ENCODE data around the gene COPZ2.
"Not testable (repeated sequence)": the region's sequence is repeated elsewhere in the genome, so short reads cannot be mapped to it uniquely, and the experiment has no call there.

COPZ2 gene

DNA sequence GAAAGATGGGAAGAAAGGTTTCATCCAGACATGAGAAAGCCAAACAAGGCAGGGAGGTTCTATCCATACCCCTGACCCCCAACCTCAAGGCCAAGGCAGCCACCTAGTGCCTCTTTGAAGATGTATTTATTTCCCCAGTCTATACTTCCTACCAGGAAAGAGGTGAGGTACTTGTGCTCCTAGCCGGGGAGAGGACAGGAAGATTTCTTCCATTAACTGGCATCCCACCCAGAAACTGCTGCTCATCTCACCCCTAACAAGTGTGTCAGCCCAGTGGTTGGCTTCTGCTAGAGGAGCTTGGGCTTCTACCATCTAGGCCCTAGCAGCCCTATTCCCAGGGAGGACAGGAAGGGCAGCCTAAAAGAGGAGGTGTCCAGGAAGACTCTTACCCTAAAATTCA is 8.9 kb downstream of the COPZ2 start:
- DNase-seq (ENCODE audit: low read depth): no peak

DNA sequence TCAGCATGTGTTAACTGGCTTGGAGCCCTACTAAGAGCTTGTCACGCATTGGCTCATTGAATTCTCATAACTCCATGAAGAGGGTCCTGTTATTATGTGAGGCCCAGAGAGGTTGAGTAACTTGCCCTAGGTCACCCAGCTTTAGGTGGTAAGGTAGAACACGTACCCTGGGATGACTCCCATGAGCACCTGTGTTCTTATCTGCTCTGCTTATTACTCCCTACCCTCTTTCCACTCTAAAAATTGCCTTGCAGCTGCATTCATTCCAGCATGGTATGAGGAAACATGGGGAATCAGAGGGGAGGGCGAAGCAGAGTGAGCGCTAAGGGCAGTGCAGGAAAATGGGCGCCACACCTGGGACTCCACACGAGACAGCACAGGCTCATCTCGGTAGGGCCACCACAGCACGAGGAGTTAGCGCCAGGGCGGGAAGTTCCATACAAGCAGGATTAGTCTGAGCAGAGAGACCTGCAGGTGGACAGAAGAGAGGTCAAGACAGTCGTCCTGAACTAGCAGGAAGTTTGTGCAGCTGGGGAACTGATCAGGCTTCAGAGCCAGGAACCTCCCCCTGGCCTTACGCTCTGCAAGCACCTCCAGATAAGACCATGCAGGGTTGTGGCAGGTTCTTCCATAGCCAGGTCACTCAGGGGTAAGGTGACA is 10.1 kb downstream of the COPZ2 start:
- DNase-seq (ENCODE audit: low read depth): no peak

DNA sequence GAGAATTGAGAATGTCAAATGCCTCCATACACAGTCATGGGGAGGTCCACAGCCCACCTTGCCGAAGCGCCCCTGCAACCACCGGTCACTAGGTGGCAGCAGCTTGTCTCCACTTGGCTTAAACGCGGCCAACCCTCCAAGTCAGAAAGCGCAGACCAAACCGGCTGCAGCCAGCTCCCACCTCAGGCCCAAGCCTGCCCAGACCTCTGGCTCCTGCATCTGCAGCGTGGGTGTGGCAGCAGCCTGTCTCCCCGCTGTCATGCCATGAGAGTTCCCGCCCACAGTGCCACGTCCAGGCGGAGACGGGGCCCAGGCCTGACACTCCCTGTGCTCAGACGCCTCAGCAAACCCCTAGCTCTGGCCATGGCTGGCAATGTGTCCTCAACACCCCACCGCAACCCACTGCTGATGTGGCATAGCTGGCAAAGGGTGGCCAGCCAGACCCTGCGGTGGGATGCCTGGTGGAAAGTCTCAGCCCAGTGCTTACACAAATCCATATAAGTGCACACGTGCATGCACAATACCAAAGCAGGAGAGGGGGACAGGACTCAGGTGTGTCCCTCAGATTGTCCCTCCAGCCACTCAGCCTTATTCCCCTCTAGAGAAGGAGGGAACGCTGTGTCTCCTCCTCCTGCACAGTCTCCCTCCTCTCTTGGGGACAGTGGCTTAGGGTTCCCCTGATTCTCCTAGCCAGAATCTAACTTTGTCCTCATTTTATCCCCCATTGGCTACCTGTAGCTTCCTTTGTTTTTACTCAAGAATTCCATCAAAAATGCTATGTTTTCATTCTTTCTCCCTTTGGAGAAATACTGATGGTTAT is 10.9 kb downstream of the COPZ2 start:
- peak; percentile 50 for DNase-seq (ENCODE audit: low read depth)

DNA sequence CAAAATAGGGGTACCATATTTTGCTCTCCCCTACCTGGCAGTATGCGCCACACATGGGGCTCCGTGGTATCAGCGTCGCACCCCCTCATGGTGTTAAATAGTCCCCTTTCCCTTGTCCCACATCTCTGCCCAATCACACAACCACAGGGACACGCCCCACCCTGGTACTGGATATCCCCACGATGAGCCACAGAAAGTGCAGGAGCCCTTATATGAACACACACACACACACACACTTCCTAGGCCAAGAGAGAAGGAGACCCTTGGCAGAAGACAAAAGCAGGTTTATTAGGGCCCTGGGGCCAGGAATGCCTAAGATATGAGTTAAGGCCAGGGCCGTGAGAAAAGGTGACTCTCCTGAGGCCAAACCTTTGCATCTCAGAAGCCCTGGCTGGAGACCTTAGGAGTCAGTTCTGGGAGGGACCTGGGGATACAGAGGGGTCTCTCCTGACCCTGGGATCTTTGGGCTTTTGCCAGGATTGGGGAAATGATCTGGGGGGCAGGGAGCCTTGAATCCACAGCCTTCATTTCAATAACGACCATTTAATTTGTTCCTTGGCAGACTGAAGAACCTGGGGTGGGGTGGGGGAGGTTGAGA is 11.6 kb downstream of the COPZ2 start:
- DNase-seq (ENCODE audit: low read depth): no peak

DNA sequence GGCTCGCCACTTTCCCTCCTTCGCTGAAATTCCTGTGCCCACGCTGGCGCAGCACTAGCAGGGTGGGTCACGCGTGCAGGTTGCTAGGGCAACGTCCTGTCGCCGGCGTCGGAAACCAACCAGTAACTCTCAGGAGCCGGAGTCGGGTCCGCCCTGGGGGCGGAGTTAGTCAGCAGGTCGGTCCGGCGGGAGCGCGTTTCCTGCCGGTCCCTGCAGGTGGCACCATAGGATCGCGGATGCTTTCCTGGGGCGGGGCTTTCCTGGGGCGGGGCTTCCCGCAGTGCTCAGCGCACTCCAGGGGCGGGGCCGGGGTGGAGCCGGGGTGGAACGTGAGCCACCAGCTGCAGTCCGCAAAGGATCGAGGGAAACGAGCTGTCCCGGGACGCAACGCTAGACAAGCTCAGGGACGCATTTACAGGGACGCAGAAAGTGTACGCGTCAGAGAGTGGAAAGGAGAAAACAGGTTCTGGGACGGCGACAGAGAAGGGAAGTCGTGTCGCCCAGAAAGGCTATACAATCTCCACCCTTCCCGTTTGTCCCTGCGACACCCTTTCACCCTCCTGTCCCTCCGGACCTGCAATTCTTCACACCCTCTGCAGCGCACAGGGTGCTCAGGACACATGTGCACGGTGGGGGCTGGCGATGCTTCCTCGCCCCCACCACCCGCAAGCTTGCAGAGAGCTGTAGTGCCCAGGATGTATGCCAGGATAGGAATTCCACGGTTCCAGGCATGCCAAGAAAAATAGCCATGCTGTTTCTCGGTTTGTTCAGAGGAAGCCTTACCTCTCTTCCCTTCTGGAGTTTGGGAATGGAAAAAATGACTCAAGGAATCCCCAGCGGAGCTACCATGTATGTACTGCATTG is 12.3 kb downstream of the COPZ2 start:
- peak; percentile 97 for DNase-seq (ENCODE audit: low read depth)

DNA sequence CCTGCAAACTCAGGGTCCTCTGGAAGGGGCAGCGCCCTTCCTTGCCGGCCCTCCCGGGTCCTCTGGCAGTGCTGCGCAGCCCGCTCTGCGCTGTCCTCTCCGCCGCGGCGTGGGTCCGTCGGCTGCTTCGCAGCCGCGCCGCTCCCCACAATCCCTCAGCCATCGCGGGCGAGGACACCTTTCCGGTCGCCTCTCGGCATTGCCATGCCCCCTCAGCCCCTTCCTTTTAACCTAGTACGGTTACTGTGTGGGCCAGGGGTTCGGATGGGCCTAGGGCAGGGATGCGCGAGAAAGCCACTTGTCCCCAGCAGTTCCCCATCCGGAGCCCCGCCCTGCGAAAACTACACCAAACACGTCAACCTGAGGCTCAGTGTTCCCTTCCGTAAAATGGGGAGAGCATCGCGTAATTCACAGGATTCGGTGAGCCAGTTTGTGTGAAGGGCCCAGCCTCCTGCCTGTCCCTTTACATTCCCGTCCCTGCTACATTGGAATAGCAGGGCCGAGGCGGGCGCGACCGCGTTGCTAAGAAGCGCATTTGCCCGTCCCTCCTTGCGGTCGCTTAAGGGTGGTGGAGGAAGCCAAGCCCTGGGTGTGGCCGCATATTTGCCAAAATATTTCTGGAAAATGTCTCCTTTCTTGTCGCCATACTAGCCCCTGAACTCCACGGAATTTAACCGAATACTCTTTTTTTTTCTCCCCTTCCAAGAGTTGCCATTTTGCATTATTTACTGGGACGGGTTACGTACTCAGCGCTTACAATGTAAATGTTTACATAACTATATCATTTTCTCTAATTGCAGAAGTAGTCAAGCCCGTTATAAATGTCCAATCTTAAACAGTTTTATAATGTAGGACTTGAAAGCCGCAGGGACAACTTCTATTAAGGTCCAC is 13.2 kb downstream of the COPZ2 start:
- DNase-seq (ENCODE audit: low read depth): no peak

DNA sequence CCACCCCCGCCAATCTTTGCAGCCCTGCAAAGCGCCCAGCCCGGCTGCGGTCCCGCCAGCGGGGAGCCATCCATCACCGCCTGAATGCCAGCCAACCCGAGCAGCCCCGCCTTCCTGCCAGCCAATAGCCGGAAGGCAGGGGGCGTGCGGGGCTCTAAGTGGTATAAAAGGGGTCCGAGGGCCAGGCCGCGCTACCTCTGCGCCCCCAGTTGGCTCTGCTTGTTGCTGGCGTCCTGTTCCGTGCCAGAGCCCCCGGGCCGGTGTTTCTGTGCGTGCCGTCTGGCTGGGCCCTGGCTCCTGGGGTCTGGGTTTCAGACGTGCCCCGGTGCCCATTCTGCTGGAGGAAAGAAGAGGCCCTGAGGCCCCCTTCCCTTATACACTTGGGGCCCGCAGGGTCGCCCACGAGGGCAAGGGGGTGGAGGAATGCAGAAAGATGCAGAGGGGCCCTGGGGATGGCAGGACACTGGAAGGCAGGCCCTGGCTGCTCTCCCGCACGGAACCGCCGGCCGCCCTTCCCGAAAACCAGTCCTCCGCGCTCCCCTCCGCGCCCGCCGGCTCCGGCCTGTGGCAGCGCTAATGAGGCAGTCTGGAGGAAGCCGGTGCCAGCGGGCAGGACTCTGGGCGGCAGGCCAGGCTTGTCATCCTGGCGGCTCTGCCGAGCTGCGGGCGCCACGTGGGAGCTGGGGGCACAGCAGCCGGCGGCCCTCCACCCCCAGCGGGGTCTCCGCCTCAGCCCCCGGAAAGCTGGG is 14.0 kb downstream of the COPZ2 start:
- DNase-seq (ENCODE audit: low read depth): no peak

DNA sequence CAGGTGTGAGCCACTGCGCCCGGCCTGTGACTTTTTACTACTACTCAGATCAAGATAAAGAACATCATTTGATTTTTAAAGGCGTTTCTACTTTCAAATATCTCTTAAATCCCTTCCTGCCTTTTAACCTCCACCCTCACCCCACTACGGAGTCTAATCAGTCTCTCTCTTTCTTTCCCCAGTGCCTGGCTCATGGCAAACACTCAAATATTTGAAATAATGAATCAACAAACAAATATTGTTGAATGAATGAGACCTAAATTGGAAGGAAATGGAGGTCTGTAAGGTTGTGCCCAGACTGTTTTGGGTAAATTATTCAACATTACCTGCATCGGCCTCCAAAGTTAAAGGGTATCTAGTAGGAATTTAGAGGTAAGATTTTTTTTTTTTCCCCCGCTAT is 14.7 kb downstream of the COPZ2 start:
- no peak for DNase-seq (ENCODE audit: low read depth)

DNA sequence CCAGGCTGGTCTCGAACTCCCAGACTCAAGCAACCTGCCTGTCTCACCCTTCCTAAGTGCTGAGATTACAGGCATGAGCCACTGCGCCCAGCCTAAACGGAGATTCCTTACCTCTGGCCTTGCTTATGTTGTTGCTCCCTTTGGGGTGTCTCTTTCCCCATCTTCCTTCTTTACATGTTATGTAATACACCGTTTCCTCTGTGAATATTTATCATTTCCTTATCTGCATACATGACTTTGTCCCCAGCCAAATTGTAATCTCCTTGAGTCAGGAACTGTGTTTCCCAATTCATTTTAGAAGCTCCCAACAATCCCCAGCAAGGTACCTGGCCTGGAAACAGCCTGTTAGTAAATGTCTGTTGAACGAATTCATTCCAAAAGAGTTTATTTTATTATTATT is 15.7 kb downstream of the COPZ2 start:
- no peak for DNase-seq (ENCODE audit: low read depth)

DNA sequence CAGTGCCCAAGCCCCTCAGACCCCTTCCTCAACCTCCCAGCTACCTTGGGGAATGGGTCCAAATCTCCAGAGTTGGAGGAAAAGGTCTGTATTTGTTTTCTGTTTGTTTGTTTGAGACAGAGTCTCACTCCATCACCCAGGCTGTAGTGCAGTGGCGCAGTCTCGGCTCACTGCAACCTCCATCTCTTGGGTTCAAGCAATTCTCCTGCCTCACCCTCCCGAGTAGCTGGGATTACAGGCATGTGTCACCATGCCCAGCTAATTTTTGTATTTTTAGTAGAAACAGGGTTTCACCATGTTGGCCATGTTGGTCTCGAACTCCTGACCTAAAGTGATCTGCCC is 19.8 kb downstream of the COPZ2 start:
- DNase-seq (ENCODE audit: low read depth): not testable (repeated sequence)

DNA sequence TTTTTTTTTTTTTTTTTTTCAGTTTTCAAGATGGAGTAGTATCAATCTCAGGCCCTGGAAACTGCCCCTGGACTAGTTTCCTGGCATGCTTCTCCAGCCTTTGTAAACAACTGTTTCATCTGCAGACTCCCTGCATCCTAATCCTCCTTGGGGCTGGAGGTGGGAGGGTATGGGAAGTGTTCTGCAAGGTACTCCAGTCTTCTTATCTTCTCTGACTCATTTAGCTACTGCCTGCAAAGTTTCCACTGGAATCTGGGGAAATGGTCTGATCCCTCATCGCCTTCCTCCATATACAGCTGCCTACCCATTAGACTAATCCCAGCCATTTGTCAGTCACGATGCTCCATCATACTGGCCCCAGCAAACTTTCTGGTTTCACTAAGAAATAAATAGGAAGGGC is 21.5 kb downstream of the COPZ2 start:
- DNase-seq (ENCODE audit: low read depth): no peak

DNA sequence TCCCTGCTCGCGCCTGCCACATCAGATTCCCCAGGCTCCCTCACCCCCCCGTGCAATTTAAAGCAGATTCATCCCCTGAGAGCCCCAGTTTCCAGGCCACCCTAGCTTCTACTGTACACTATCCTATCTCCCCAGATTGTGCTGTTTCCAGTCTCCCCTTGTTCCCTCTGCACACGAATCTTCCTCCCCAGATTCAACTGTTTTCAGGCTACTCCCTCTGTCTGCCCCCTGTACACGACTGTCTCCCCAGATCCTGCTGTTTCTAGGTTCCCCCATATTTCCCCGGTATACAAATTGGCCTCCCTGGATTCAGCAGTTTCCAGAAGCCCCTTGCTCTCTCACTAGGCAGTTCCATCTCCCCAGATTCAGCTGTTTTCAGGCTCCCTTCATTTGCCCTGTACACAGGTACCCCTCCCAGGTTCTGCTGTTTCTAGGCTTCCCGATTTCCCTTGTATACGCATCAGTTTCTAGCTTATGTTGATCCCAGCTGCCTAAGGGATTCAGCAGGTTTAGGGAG is 22.9 kb downstream of the COPZ2 start:
- no peak for DNase-seq (ENCODE audit: low read depth)

DNA sequence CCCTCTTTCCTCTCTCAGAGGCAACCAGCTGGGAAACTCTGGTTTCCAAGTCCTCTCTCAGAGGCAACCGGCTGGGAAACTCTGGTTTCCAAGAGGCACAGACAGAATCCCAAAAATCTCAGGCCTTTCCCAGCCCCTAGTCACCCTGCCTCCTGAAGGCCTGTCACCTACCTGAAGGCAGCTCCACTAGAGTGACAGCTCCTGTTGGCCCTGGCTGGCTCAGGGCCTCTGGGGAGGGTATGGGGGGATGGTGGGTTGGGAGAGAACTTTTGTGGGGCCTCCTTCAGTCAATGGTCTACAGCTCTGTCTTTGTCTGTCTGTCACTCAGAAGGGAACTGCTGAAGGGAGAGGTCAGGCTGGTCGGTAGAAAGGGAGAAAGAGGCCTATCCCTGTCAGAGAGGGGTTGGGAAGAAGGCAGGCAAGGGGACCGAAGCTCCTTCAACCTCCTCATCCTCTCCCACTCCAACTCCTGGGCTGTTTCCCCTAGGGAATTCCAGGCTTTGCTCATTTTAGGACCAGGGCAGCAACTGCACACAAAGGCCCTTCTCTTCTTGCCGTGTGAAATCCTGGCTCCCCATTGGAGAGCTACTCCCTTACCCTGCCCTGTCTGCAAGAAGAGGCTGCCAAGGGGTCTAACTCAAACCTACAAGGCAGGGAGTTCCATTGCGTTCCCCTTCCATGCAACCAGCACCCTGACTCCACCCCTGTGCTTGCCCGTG is 23.6 kb downstream of the COPZ2 start:
- DNase-seq (ENCODE audit: low read depth): no peak

DNA sequence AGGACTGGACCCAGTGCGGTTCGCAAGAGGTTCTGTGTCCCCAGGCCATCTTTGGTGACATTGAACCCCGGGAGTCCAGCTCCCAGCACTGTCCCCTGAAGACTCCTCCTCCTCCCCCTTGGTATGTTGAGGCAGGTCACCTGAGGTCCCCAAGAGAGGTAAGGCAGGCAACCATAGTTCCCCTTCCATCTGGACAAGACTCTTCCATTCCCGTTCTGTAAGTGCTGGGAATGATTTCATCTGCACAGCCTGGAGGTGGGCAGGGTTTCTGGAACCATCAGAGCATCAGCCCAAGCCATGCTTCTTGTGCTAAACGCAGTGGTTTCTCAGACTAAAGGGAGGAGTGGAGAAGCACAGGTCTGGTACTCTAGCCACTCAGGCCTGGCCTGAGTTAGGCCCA is 24.9 kb downstream of the COPZ2 start:
- DNase-seq (ENCODE audit: low read depth): no peak

DNA sequence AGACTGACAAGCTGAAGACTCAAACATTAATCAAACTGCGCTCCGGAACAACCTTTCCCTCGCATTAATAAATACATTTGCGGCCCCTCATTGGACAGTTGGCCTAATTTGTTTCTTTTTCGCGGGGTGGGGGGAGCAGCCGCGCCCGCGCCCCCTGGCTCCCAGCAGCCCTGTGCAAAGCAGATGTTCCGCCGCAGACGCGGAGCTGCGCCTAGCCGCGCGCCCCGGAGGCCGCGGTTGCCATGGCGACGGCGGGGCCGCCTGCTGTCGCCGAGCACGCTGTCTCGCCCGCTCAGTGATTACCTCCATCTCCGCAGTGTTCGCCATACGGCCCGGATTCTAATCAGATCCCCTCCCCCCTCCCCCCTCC is 25.5 kb downstream of the COPZ2 start:
- DNase-seq (ENCODE audit: low read depth): peak; percentile 46

DNA sequence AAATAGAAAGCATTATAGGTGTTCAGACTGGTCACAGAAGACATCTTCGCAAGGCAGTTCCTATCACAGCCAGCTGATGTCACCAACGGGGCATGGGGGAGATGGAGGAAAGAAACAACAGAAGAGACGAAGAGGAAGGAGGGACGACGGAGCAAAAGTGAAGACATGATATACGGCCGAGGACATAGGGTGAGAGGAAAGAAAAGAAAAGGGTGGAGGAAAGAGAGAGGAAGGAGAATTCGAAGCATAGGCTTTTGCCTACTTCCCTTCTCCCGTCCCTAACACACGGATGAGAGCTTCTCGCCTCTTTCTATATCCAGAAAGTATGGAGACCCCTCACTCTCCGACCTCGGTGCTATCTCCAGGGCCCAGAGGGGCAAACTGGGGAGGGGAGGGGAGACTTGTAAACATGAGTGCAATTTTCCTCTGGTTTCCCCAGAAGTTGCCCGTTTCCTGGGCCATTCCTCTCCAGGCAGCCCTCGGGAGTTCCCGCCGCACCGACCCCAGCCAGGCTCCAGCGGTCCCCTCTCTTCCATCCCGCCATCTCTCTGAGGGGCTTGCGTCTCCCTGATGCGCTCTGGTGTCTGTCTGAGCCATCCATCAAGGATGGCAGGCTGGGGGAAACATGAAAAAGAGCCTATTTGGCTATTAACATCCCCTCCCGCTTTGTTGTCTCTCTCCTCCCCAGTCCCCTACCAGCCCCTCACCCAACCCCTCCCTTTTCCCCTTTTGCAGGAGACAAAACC is 26.0 kb downstream of the COPZ2 start:
- peak; percentile 15 for DNase-seq (ENCODE audit: low read depth)

DNA sequence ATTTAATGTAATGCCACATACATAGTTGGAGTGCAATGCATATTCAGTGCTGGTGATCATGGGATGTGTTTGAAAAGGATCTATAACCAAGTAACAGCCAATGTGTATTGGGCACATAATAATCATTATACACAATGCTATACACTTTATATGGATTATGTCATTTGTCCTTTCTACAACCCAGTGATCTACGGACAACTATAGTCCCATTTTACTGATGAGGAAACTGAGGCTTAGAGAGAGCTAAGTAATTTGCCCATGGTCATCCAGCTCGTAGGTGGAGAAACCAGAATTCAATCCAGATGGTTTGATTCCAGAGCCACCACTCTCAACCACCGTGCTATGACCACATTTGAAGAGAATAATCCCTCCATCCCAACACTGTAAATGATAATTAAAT is 27.4 kb downstream of the COPZ2 start:
- no peak for DNase-seq (ENCODE audit: low read depth)

DNA sequence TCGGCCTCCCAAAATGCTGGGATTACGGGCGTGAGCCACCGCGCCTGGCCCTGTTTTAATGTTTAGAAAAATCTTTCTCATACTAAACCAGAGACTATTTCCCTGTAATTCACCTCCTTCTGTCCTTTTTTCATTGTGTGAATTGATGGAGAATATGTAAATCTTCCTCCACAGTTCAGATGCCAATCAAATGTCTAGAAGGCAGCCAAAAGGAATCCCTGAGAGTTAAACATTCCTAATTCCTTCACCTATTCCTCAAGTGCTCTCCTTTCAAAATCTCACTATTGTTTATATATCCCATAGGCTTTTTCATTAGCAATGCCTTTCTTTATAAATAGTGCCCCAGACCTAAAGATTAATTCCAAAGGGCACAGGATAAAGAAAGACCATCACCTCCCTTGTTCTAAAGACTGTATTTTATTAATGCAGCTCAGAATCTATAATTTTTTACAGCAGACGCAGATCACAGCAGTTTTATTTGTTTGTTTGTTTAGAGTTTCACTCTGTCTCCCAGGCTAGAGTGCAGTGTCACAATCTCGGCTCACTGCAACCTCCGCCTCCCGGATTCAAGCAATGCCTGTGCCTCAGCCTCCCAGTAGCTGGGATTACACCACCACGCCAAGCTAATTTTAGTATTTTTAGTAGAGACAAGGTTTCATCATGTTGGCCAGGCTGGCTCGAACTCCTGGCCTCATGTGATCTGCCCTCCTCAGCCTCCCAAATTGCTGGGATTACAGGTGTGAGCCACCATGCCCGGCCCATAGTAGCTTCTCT is 30.5 kb downstream of the COPZ2 start:
- DNase-seq (ENCODE audit: low read depth): no peak
